ENCODE results near the gene CYP39A1. TPM values are rescaled to one million over a fixed set of nuclear protein-coding genes. Genes with fewer than 3 reads are reported as not detected.

Gene CYP39A1
- total and polyA plus RNA-seq, 9 of the 15 experiments (the other 6 are each of a cell fraction or from before 2014, with no cell fraction given), result not detected

DNA sequence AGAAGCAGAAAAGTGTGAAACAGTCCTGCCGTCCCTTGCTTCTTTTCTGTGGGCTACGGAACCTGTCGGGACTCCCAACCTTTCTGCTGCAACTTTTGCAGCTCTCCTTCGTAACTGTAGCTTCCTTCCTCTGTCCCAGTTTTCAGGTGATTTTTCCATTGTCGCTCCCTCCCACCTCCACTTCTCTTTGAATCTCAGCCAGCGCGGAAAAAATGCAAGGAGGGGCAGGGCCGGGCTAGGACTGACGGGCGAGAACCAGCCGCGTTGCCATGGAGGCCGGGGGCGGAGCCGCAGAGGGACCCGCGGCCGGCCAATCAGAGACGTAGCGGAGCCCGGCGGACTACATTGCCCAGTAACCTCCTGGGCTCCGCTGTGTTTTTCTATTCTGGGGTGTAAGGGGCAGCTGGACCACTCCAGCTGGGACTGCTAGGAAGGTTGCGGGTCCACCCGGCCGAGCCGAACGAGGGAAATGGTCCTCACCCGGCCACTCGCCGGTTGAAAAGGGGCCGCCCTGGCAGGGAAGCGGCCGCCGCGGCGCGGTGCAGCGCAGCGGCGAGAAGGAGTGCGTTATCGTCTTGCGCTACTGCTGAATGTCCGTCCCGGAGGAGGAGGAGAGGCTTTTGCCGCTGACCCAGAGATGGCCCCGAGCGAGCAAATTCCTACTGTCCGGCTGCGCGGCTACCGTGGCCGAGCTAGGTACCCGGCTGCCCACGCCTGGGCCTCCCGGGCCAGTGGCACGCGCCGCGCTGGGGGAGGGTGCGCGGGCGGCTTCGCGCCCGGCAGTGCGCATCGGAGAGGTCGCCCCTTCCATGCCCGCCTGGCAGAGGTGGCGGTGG lies at the start of gene CYP39A1, which contains the start of gene SLC25A27 (continued):
- no peak for TF ChIP-seq GTF3C2 (IDR thresholded peaks at IDR 0.05; ENCODE audit: borderline replicate concordance, extremely low read depth, insufficient read length)
- peak; percentile 93 for TF ChIP-seq RFX1 (IDR thresholded peaks at IDR 0.05)
- no peak for TF ChIP-seq NCOR1 (IDR thresholded peaks at IDR 0.05)
- TF ChIP-seq MEIS2 (IDR thresholded peaks at IDR 0.05; ENCODE audit: partially characterized antibody), result no peak
- TF ChIP-seq CBX8 (IDR thresholded peaks at IDR 0.05; ENCODE audit: borderline replicate concordance, extremely low read depth, low read depth, low read length, poor library complexity, severe bottlenecking), result no peak
- TF ChIP-seq, protein P1, sequence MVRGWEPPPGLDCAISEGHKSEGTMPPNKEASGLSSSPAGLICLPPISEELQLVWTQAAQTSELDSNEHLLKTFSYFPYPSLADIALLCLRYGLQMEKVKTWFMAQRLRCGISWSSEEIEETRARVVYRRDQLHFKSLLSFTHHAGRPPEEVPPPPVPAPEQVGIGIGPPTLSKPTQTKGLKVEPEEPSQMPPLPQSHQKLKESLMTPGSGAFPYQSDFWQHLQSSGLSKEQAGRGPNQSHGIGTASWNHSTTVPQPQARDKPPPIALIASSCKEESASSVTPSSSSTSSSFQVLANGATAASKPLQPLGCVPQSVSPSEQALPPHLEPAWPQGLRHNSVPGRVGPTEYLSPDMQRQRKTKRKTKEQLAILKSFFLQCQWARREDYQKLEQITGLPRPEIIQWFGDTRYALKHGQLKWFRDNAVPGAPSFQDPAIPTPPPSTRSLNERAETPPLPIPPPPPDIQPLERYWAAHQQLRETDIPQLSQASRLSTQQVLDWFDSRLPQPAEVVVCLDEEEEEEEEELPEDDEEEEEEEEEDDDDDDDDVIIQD (CRISPR knock-in tag; IDR thresholded peaks at IDR 0.05), result no peak
- TF ChIP-seq RBM22 (IDR thresholded peaks at IDR 0.05; ENCODE audit: low read depth, low read length, poor library complexity, severe bottlenecking), result peak; percentile 32
- TF ChIP-seq FOS (IDR thresholded peaks at IDR 0.05; ENCODE audit: extremely low read depth, insufficient read length), result peak; percentile 29
- 0 out of 2 replicates have a peak, but pooled peaks have one; percentile 24 for TF ChIP-seq ZNF282 (CRISPR knock-in tag; IDR thresholded peaks at IDR 0.05)
- no peak for TF ChIP-seq ZNF695 (CRISPR knock-in tag; IDR thresholded peaks at IDR 0.05)
- TF ChIP-seq NR2F6 (CRISPR knock-in tag; IDR thresholded peaks at IDR 0.05), result no peak

All from K562 (cell line).